HEK293T (cell line): ENCODE data around the gene SLC25A11.

Source experiments
- ARNT ChIP-seq: fragments of 450-650 bp; IDR thresholded peaks from 2 replicates; pipeline ENCODE4 v1.6.1; 2017; ENCODE audit warnings: mild to moderate bottlenecking
- BHLHE40 ChIP-seq: fragments of 450-650 bp; IDR thresholded peaks from 2 replicates; pipeline ENCODE4 v1.6.1; 2016; ENCODE audit warnings: mild to moderate bottlenecking, moderate library complexity, borderline replicate concordance
- FOXK2 ChIP-seq: fragments of 450-650 bp; IDR thresholded peaks from 2 replicates; pipeline ENCODE4 v1.6.1; 2016; ENCODE audit warnings: mild to moderate bottlenecking
- NFRKB ChIP-seq: fragments of 450-650 bp; IDR thresholded peaks from 2 replicates; pipeline ENCODE4 v1.6.1; 2016; ENCODE audit warnings: mild to moderate bottlenecking, moderate library complexity
- SP1 ChIP-seq: fragments of 450-650 bp; IDR thresholded peaks from 2 replicates; pipeline ENCODE4 v1.6.1; 2017
- ZNF384 ChIP-seq: fragments of 450-650 bp; IDR thresholded peaks from 2 replicates; pipeline ENCODE4 v1.6.1; 2016

DNA sequence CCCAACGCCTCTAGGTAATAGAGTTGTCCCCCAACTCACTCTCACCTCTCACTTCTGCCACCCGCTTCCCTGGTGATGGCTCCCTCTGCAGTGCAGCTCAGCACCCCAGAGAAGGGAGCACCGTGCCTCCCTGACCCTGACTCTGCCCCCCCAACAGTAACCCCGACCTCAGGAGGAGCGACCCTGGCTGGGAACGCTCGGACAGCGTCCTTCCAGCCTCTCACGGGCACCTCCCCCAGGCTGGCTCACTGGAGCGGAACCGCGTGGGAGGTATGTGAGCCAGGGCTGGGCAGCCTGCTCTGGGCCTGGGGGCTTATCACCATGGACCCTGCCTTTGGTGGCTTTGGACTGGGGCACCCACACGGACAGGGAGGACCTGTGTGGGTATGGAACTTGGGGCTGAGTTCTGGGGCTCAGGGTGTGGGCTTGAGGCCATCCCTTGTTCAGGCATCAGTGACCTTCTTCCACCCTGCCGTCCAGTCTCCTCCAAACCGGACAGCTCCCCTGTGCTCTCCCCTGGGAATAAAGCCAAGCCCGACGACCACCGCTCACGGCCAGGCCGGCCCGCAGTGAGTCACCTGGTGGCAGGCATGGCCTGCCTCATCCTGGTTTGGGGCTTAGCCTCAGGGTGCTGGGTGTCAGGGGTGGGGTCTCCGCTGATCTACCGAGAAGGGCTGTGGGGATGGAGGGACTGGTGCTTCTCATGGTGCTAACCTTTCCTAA, 47.2 kb downstream of the SLC25A11 start:
- no peak for TF ChIP-seq BHLHE40
- no peak for TF ChIP-seq ARNT
- TF ChIP-seq FOXK2: no peak
- TF ChIP-seq NFRKB: no peak
- TF ChIP-seq SP1: no peak
- no peak for TF ChIP-seq ZNF384
